Vagina (tissue), 2 donors: ENCODE data around the gene NCAPD2.

Experiments
- POLR2A ChIP-seq, 2 donors: fragments of 450-650 bp; IDR thresholded peaks; one replicate each; pipeline ENCODE4 v1.6.1; 2017; ENCODE audit warnings: antibody characterized with exemption in 2 of 2, mild to moderate bottlenecking in 2 of 2, moderate library complexity in 2 of 2
- POLR2AphosphoS5 ChIP-seq, 2 donors: sonication (generic); formaldehyde crosslinking; IDR thresholded peaks; one replicate each; pipeline ENCODE4 v1.9.0; 2017; ENCODE audit warnings: antibody characterized with exemption in 2 of 2, mild to moderate bottlenecking in 2 of 2, low read depth in 1 of 2; ENCODE audit not compliant: insufficient read depth in 1 of 2

GRCh38 chr12:6567112-6567670, 73.3 kb downstream of the NCAPD2 start:
- no peak for TF ChIP-seq POLR2A (IDR thresholded peaks at IDR 0.05)
- TF ChIP-seq POLR2AphosphoS5 (IDR thresholded peaks at IDR 0.05; ENCODE audit: insufficient read depth in 1 of 2, low read depth in 1 of 2) = no peak
